NCI-H187 (cell line): ENCODE results near the gene KIF17.

Experiments used
- DNase-seq, 2 experiments: peaks; one replicate each; lab custom pipeline; 2025; lab: John Stamatoyannopoulos, UW

Gene KIF17

DNA sequence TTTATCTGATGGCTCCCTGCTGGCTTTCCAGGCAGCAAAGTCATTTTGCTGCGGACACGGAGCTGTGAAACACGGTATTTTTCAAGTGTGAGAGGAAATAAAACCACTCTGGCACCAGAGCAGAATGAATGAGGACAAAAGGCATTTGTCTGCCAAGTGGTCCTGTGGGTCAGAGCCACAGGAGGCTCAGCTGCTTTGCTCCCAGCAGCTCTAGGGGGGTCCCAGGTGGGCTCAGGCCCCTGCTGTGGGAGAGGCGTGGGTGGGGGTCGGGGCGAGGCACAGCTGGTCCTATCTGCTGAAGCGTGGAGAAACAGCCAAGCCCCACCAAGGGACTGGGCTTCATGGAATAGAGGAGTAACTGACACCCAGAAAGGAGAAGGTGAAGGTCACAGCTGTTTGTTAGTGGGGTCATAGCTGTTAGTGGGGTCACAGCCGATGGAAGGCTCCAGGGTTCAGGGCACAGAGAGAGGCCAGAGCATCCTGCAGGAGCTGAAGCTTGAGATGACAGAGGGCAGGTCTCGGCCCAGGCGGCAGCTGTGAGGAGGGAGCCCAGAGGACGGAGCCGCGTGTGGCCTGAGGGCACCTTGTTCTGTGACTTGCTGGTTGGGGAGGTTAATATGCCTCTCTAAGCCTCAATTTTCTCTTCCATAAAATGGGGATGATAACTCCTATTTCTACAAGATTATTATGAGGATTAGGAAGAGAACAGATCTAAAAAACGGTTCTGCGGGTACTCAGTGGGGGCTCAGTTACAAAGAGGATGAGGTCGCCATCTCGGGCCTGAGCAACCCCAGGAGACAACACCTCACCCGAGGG lies 7.1 kb downstream of the KIF17 start:
- no peak for DNase-seq

GRCh38 chr1:20709868-20710267 lies 7.9 kb downstream of the KIF17 start:
- DNase-seq: no peak

DNA sequence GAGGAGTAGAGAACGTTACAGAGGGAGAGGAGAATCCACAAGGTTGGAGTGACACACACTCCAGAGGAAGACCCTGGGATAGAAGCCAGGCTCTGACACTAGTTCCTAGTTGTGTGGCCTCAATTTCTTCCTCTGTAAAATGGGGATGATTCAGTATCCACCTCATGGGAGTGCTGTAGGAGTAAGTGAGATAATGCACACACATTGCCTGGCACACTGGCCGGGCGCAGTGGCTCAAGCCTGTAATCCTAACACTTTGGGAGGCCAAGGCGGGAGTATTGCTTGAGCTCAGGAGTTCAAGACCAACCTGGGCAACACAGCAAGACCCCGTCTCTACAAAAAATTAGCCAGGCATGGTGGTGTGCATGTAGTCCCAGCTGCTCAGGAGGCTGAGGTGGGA lies 8.9 kb downstream of the KIF17 start:
- no peak for DNase-seq

GRCh38 chr1:20708057-20708456 lies 9.8 kb downstream of the KIF17 start:
- DNase-seq: no peak

DNA sequence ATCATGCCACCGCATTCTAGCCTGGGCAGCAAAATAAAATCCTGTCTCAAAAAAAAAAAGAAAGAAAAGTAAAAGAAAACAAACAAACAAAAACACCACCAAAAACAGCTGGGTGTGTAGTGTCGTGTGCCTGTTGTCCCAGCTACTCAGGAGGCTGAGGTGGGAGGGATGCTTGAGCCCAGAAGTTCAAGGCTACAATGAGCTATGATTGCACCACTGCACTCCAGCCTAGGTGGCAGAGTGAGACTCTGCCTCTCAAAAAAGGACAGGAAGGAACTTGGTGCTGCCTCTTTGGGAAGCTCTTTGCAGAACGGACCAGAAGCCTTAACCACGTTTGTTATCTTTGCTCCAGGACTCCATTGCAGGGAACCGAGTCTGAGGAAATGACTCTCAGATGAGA lies 11.0 kb downstream of the KIF17 start:
- no peak for DNase-seq

GRCh38 chr1:20705203-20705755 lies 12.5 kb downstream of the KIF17 start:
- no peak for DNase-seq

DNA sequence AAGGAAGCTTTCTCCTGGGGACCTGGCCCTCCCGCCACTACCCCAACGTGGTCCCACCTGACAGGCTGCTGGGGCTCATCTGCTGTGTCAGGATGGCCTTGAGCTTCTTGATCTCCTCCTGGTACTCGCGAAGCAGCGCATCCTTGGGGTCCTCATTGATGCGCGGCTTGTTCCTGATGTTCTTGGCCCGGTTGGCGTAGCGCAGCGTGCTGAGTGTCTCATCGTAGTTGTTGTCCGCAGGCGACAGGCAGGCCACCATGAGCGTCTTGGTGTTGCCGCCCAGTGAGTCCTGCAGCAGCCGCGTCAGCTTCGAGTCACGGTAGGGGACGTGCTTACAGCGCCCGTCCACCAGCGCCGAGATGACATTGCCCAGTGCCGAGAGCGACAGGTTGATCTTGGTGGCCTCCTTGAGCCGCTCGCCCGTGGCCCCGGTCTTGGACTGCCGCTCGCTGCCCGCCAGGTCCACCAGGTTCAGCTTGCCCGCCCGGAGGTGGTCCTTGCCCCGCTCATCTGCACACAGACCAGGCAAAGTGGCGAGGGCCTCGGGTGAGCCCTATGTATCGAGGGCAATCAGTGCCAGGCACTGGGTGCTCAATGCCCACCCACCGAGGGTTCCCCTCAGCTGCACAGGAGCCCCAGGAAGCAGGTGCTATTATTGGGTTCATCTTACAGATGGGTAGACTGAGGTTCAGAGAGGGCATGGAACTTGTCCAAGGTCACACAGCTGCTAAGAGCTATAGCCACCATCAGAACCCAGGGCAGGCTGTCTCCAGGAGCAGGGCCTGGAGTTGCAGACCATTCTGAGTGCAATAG lies 13.2 kb downstream of the KIF17 start:
- no peak for DNase-seq

GRCh38 chr1:20703124-20703756 lies 14.6 kb downstream of the KIF17 start:
- no peak for DNase-seq

DNA sequence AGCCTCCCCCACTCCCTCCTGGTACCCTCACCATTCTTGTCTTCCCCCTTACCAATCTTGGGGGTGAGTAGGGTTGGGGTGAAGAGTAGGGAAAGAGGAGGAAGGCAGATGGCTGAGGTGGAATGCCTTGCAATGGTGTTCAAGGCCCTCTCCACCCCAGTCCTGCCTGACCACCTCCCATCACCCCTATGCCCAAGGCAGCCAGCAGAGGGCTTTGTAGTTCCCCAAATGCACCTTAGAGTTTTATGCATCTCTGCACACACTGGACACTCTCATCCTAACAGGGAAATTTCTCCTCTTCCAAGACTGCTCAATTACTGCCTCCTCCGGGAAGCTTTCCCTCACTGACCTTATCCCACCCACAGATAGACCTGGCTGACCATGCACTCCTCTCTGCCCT lies 15.4 kb downstream of the KIF17 start:
- DNase-seq: no peak

GRCh38 chr1:20701847-20702246 lies 16.0 kb downstream of the KIF17 start:
- DNase-seq: no peak

DNA sequence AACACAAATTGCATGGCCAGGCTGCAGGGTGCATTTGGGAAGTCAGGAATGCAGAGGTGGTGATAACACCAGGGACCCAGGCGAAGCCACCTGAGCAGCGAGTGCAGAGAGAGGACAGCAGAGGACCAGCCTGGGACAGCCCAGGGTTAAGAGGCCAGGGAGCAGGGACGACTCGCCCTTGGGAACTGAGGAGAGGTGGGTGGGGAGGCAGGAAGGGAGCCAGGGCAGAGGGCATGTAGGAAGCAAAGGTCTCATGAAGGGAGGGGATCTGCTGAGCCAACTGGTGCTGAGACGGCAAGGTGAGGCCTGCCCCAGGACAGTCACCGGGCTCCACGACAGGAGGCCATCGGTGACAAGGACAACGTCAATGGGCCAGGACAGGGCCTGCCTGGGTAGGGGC lies 16.4 kb downstream of the KIF17 start:
- no peak for DNase-seq

DNA sequence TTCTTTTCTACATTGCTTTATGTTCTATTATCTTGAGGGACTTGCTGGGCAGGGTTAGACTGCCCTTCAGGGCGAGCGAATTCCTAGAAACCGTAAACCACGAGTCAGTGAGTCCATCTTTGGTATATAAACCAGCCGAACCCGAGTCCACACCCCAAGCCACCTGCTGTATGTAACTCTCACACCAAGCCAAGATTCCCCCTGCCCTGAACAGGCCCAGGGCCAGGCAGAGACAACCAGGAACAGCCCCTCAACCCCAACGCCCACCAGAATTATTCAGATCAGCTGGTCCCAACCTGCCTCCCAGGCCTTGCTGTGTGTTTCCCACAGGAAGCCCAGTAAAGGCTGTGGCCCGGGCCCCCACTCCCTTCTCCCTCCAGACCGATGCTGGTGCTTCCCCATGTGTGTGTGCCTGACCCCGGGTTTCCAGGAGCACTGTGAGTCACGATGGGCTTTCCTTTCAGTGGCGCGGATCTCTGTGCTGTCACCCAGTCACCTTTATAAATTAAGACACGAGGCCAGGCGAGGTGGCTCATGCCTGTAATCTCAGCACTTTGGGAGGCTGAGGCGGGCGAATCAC lies 17.1 kb downstream of the KIF17 start:
- no peak for DNase-seq

DNA sequence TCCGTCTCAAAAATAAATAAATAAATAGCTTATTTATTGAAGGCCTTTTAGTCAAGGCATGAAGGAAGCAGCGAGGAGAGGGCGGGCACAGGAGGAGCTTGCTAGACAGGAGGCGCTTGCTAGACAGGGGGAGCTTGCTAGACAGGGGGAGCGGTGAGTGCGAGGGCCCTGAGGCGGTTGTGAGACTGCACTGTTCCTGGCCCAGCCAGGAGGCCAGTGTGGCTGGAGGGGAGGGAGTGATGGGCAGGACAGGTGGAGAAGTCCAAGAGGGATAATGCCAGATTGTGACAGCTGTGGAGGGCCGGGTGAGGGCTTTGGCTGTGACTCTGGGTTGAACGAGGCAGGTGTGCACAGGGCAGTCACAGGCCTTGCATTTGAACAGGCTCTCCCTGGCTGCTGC lies 18.2 kb downstream of the KIF17 start:
- no peak for DNase-seq

DNA sequence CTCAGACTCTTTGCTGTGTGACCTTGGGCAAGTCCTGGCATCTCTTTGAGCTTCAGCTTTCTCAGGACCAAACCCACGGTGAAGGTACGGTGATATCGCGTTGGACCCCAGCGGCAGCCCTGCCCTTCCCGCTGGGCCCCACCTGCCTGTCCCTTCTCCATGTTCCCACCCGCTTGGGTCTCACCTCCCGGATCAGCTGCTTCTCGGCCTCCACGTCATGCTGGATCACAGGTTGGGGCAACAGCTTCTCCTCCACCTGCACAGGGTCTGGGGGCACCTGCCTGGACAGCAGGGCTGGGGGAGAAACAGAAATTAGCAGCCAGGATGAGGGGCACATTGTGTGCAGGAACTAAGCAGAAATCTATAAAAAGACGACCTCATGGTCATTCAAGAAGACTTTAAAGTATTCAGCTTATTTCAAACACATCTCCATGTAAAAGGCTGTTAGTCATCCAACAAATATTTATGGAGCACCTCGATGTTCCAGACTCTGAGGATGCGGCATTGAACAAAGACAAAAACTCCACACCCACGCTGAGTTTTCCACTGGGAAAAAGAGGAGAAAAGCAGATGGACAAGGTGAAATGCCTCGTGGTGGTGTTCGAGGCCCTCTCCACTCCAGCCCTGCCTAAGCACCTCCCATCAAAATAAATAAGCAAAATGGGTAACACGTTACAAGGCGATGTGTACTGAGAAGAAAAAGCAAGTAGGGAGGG lies 19.5 kb downstream of the KIF17 start:
- DNase-seq: no peak

GRCh38 chr1:20697563-20697962 lies 20.2 kb downstream of the KIF17 start:
- DNase-seq: no peak

DNA sequence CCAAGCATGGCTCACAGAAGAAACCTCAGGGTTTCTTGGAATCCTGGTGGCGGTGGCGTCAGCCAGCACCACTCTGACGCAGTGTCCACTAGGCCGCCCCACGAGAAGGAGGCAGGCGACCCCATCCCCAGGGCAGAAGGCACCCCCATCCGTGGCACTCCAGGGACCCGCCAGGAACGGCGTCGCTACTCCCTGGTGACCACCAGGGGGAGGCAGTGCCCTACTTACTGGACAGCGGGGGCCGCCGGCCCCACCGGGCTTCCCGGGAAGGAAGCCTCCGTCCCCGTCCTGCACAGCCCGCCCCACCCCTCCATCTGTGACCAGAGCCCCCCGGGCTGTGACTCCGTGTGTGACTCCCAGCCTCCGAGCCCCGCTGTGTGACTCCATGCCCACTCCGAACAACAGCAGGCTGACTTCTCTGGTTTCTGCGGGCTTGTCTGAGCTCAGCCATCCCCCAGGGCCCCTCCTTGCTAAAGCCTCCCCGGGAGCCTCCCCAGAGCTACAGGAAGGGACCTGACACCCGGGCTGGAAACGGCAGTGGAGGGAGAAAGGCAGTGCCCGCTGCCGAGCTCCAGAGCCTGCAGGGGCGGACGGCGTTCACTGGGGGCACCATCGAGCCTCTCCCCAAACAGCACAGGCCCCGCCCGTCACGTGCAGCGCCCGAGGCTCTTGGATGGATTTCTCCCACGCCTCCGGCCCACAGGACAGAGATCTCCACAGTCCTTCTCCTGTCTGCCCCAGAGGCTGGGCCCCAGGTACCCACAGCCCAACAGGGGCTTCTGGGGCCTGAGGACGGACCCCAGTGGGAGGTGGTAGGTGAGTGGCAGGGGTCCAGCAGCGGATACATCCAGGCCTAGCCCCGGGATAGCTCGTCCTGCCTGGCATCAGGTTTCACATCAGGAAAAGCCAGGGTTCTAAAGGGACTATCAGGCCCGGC lies 21.1 kb downstream of the KIF17 start:
- peak; percentile 61 to 64 for DNase-seq

DNA sequence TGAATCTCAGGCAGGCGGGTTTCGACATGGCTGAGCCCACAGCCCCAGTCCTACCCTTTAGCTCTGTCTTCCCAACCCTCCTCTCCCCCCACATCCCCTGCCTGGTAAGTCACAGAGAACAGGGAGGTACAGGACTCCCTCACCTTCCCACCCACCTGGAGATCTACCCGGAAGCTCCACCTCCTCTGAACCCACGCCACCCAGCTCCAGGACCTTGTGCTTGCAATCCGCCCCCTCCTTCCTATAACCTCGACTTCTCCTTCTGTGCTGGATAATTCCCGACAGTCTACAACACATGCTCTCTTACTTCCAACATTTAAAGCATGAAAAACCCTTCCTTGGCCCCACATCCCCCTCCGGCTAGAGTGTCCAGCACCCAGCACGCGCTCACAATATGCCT lies 22.3 kb downstream of the KIF17 start:
- DNase-seq: no peak

DNA sequence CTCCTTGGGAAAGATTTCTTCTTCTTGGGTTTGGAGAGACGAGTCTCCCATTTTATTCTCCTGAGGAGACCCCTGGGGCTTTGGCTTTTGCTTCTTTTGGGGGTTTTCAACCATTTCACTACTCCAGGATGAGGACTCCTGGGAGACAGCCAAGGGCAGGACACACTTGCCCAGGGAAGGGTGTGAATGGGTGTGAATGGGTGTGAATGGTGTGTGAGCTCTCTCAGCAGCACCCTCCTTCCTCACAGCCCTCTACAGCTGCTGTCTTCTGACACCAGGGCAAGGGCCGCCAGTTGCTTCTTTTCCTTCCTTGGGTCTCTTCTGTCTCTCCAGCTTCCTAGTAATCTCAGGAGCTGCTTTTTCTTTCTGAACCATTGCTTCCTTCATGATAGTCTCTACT lies 24.2 kb downstream of the KIF17 start:
- DNase-seq: no peak

- DNase-seq: no peak
Observed at GRCh38 chr1:20691872-20692271, 25.9 kb downstream of the KIF17 start.

DNA sequence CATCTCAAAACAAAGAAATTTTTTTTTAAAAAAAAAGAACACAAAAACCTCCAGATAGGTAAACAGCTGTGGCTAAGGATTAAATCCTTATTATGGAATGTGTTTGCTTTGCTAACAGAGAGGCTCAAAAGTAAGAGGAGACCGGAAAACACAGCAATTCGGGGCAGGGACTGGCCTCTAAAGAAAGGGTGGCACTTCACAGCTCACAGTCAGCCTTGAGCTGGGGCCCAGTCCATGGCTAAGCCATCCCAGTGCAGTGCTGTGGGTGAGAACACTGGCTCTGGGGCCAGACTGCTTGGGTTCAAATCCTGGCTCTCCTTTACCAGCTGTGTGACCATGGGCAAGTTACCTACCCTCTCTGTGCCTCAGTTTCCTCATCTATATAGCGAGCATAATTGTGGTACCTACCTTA lies 28.2 kb downstream of the KIF17 start:
- DNase-seq: no peak
